ENCODE data around the gene MRTO4.

Gene MRTO4

DNA sequence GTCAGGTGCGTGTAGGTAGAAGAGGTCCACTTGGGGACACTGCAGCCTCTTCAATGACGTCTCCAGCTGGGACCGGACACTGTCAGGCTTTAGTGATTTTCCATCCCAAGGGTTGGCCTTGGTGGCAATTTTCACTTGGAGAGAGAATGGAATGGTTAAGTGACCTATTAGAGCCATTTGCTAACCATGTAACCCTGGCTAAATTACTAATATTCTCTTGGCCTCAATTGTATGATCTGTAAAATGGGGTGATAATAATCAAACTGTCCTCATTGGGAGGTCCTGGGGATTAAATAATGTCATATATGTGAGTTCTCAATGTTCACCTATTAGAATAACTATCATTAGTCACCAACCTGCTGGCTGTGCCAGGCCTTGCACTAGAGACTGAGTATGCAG lies 56.9 kb downstream of the MRTO4 start:
- DNase-seq (ENCODE audit: low read depth) = no peak
- no peak overlapping the region for H3K4me3 ChIP-seq (ENCODE audit: control insufficient read depth, low read depth, low read length)
- TF ChIP-seq, protein P1, sequence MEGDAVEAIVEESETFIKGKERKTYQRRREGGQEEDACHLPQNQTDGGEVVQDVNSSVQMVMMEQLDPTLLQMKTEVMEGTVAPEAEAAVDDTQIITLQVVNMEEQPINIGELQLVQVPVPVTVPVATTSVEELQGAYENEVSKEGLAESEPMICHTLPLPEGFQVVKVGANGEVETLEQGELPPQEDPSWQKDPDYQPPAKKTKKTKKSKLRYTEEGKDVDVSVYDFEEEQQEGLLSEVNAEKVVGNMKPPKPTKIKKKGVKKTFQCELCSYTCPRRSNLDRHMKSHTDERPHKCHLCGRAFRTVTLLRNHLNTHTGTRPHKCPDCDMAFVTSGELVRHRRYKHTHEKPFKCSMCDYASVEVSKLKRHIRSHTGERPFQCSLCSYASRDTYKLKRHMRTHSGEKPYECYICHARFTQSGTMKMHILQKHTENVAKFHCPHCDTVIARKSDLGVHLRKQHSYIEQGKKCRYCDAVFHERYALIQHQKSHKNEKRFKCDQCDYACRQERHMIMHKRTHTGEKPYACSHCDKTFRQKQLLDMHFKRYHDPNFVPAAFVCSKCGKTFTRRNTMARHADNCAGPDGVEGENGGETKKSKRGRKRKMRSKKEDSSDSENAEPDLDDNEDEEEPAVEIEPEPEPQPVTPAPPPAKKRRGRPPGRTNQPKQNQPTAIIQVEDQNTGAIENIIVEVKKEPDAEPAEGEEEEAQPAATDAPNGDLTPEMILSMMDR (IDR thresholded peaks at IDR 0.05; ENCODE audit: control insufficient read depth, insufficient read depth, low read depth, low read length, missing control alignments) = no peak

DNA sequence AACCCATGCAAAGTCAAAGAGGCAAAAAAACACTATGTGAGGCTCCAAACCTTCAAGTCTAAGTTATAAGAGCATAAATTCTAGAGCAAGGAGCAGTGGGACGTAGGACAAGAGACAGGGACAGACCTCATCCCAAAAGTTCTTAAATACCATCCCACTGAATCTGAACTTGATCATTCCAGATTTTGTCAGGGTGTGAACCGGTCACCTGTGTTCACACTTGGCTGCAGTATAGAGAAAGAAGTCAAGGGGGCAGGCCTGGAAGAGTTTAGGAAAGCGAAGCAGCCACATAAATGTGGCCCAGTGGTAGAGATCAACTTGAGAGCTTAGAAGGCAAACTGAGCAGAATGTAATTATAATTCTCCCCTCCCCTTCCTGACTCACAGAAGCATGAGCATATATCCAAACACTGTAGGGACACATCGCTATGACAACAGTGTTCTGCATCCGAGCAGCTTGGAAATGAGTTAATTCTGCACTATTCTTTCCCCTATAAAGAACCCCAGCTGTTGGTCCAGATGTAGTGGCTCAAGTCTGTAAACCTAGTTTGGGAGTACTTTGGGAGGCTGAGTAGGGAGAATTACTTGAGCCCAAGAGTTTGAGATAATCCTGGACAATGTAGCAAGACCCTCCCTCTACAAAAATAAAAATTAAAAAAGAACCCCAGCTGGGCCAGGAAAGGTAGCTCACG lies 57.7 kb downstream of the MRTO4 start:
- TF ChIP-seq, protein P1 (IDR thresholded peaks at IDR 0.05; ENCODE audit: control insufficient read depth, insufficient read depth, low read depth, low read length, missing control alignments) = no peak
- DNase-seq (ENCODE audit: low read depth) = no peak
- no peak overlapping the region for H3K4me3 ChIP-seq (ENCODE audit: control insufficient read depth, low read depth, low read length)
